Measurements from ENCODE around the gene PHKB. TPM values are rescaled to one million over a fixed set of nuclear protein-coding genes. Genes with fewer than 3 reads are reported as not detected.

The PHKB gene
- total RNA-seq, 1 donor from 2014 or later = 25.9 TPM

- DNase-seq (ENCODE audit: low read depth) = no peak
- TF ChIP-seq CTCF (conservative IDR thresholded peaks at IDR 0.05; ENCODE audit: low read depth, low read length) = no peak
- no peak overlapping the region for H3K4me3 ChIP-seq (ENCODE audit: low read depth, low read length)
Observed at GRCh38 chr16:47634727-47635126, 173.6 kb downstream of the PHKB start.

- DNase-seq (ENCODE audit: low read depth) = no peak
- no peak for TF ChIP-seq CTCF (conservative IDR thresholded peaks at IDR 0.05; ENCODE audit: low read depth, low read length)
- no peak overlapping the region for H3K4me3 ChIP-seq (ENCODE audit: low read depth, low read length)
Observed at GRCh38 chr16:47636501-47637099, 175.5 kb downstream of the PHKB start.

- DNase-seq (ENCODE audit: low read depth) = no peak
- no peak for TF ChIP-seq CTCF (conservative IDR thresholded peaks at IDR 0.05; ENCODE audit: low read depth, low read length)
- H3K4me3 ChIP-seq (ENCODE audit: low read depth, low read length) = no peak overlapping the region
Observed at GRCh38 chr16:47638175-47638574, 177.0 kb downstream of the PHKB start.

- DNase-seq (ENCODE audit: low read depth) = no peak
- H3K4me3 ChIP-seq (ENCODE audit: low read depth, low read length) = no peak overlapping the region
- no peak for TF ChIP-seq CTCF (conservative IDR thresholded peaks at IDR 0.05; ENCODE audit: low read depth, low read length)
Observed at GRCh38 chr16:47640661-47641060, 179.5 kb downstream of the PHKB start.

GRCh38 chr16:47643323-47644000 lies 182.3 kb downstream of the PHKB start:
- no peak for DNase-seq (ENCODE audit: low read depth)
- no peak for TF ChIP-seq CTCF (conservative IDR thresholded peaks at IDR 0.05; ENCODE audit: low read depth, low read length)
- H3K4me3 ChIP-seq (ENCODE audit: low read depth, low read length) = no peak overlapping the region

- no peak for TF ChIP-seq CTCF (conservative IDR thresholded peaks at IDR 0.05; ENCODE audit: low read depth, low read length)
- DNase-seq (ENCODE audit: low read depth) = no peak
- no peak overlapping the region for H3K4me3 ChIP-seq (ENCODE audit: low read depth, low read length)
Observed at GRCh38 chr16:47644166-47644565, 183.0 kb downstream of the PHKB start.

- DNase-seq (ENCODE audit: low read depth) = no peak
- TF ChIP-seq CTCF (conservative IDR thresholded peaks at IDR 0.05; ENCODE audit: low read depth, low read length) = no peak
- no peak overlapping the region for H3K4me3 ChIP-seq (ENCODE audit: low read depth, low read length)
Observed at GRCh38 chr16:47644661-47645060, 183.5 kb downstream of the PHKB start.

All from epithelial cell of proximal tubule (primary cell).